Left lobe of liver (tissue), 2 donors: ENCODE data around the gene MKRN2. TPM values are rescaled to one million over a fixed set of nuclear protein-coding genes. Genes with fewer than 3 reads are reported as not detected.

Source experiments
- ATAC-seq: fragments of 200-7000 bp; cut with Tn5 transposase; one replicate; pipeline ENCODE4 v1.9.1; 2020; ENCODE audit warnings: mild to moderate bottlenecking, moderate library complexity
- DNase-seq: peaks from one replicate; pipeline ENCODE4 v3.0.0-alpha.2; 2020; ENCODE audit warnings: low spot score
- total RNA-seq: library from RNA; stranded (reverse); gene quantifications from one replicate; pipeline ENCODE4 v1.2.1, GENCODE V29; 2021
- donor health status: DM: no; HTN: no; CAD: no; lungs with moderate emphysema.
- donor health status: DM: no; HTN: yes; CAD: no.

Gene MKRN2
- total RNA-seq, 1 donor from 2014 or later: 11.3 TPM

DNA sequence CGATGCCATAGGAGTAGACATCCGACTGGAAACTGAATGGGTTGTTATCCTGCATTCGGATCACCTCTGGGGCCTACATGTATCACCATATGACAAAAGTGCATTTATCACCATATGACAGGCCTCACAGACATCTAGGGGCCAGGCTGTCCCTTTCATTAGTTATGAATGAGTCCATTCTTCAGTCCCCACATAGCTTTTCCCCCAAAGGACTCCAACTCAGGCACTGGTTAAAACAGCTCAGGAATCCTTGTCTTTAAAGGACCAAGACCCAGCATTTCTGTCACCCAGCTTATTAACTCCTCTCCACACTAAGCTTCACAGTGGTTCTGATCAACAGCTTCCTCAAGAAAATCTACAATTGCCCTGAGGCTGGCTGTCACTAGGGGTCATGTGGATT, 28.3 kb downstream of the MKRN2 start:
- ATAC-seq: no peak

DNA sequence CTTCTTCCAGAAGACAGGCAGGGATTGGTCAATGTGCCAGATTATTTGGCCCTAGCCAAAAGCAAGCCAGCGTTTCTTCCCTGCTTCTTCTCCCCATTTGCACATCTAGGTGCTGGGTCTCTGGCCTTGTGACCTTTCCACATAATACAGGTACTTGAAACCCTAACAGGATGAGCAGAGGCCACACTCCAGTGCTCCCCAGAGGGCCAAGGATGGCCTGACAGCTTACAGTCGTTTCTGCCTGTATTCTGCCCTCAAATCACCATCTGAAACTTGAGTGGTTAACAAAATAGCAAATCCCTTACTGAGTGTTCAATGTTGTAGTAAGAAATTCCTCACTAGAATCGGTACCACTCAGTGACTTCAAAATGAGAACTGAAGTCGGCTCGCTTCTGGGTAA, 29.1 kb downstream of the MKRN2 start:
- ATAC-seq (no peak), DNase-seq (no peak)

More for the DNA sequence above, 28.3 kb downstream of the MKRN2 start:
- DNase-seq: no peak

DNA sequence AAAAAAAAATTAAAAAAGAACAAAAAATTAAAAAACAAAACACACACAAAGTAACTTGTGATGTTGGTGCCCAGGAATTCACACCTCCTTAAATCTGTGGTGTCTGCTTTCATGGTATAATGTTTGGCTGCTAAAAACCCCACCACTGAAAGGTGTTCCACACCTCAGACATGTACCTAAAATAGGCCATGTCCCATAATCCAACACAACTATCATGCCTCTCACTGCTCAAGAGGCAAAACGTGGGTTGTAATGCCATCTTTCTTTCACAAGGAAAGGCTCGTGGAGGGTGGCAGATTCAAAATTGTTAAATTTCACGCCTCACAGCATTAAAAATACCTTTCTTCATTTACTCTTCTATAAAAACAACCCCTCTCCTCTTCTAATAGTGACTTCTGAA, 29.5 kb downstream of the MKRN2 start:
- DNase-seq (no peak), ATAC-seq (no peak)

DNA sequence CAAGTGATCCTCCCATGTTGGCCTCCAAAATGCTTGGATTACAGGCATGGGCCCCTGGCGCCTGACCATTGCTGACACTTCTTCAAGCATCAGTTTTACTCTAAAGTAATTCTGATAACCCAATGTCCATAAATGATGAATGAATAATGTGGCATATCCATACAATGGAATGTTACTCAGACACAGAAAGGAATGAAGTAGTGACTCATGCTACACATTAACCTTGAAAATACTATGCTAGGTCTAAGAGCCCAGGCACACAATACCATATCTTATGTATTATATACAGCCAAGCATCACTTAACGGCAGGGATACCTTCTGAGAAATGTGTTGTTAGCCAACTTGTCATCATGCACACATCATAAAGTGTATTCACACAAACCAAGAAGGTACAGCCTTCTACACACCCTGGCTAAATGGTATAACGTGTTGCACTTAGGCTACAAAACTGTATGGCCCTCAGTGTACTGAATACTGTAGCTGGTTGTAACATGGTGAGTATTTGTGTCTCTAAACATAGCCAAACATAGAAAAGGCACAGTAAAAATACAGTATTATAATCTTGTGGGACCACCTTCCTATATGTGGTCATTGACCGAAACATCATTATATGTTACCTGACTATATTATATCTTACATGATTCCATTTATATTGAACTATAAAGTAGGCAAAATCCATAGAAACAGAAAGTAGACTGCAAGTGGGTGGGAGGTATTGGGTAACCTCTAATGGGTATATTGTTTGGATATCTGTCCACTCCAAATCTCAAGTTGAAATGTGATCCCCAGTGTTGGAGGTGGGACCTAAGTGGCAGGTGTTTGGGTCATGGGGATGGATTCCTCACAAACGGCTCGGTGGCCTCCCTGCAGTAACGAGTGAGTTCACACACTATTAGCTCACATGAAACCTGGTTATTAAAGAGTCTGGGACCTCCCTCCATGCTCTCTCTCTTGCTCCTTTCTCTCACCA, 31.4 kb downstream of the MKRN2 start:
- ATAC-seq (no peak), DNase-seq (no peak)

DNA sequence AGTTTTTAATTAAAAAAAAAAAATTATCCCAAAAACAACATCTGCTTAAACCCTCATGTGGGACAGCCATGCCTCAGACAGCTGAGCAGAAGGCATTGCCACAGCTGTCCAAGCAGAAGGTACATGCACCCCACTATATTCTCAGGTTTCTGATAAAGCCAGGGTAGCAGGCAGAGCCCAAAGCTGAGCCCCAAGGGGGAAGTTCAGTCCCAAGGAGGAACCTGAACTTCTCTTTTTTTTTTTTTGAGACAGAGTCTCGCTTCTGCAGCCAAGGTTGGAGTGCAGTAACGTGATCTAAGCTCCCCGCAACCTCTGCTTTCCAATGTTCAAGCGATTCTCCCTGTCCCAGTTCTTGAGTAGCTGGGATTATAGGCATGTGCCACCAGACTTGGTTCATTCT, 33.2 kb downstream of the MKRN2 start:
- no peak for DNase-seq
- ATAC-seq: no peak

DNA sequence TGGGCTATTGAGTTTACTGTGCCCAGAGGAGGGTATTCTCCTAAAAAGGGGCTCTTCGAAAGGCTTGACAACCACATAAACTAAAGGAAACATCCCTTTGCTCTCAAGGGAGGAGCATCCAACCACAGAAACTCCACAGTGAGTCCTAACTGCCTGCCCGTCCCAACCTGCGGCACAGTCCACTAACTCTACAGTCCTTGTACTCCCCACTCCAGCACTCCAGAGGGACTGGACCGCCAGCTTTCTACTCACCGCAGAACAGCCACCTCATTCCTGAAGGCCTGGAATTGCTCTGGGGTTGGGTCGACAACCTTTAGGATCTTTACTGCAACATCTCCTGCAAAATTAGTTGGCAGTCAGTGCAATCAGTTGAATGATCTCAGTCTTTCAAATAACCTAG, 34.6 kb downstream of the MKRN2 start:
- no peak for ATAC-seq
- no peak for DNase-seq

DNA sequence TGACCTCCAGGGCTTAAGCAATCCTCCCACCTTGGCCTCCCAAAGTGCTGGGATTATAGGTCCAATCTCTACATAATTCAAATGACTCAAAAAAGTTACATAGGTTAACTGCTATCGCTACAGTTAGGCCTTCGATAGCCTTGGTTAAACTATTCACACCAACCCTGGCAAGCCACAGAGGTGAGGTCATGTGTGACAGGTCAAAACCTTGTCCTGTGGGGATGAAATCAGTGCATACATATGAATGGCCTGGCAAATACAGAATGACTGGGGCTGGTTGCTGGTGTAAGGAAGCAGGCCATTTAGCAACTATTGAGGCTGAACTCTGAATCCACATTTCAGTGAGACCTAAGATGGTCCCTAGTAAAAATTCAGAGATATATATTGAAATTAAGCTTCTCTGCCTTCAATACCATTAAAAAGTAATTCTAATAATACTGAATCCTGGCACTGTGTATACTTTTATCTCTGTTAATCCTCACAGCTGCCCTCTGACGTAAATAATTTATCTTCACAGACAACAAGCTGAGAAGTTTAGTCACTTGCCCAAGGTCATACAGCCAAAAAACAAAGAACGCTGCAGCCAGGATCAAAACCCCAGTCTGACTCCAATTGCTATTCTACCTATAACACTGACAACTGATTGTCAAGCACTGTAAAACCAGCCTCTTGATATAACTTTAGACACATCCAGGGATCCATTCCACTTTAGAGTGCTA, 35.3 kb downstream of the MKRN2 start:
- DNase-seq: no peak
- ATAC-seq: peak; percentile 80

DNA sequence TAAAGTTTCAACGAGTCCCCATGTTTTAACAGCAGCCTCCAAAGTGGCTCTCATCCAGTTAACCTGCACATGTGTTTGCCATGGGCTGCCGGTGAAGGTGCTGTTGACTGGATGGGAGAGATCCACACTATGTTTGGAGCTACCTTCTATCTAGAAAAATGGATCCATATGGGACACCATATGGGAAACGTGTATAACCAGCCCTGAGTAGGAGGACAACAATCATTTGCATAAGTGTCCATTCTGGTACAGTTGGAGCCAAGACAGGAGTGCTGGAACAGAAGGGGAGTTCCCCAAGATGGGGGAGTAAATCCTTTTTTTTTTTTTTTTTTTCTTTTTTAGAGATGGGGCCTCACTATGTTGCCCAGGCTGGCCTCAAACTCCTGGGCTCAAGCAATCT, 36.6 kb downstream of the MKRN2 start:
- ATAC-seq: no peak

DNA sequence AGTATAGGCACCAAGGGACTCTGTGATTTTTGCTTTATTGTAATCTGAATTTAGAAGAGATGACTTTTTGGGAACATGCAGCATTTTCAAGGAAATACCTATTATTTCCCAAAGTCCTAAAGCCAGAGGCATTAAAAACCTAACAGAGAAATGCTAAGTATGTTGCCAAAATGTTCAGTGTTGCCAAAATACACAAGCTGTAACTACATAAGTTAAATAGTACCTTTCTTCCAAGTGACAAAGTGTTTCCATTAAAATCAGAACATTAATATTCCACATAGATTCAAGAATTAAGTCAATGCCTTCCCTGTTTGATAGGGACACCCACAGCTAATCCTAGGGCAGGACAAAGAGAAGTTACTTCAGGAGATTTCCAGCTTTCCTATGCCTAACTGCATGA, 42.0 kb downstream of the MKRN2 start:
- DNase-seq (no peak), ATAC-seq (peak; percentile 73)

More for the DNA sequence above, 36.6 kb downstream of the MKRN2 start:
- DNase-seq: no peak

DNA sequence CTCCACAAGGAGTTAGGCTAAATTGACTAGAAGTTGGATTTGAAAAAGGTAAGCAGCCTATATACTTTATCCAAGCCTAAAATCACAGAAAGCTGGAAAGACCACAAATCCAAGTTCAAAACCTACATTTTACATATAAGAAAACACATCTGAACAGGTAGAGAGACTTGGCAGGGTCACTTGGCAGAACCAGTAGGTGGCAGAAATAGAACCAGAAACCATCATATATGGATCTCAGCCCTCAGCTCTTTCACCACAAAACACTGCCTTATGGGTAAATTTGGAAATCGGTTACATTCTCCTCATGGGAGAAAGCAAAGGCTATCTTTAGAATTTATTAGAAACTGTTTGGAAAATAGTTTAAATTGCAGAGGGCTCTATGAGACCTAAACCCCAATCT, 44.2 kb downstream of the MKRN2 start:
- no peak for DNase-seq
- ATAC-seq: peak; percentile 46

DNA sequence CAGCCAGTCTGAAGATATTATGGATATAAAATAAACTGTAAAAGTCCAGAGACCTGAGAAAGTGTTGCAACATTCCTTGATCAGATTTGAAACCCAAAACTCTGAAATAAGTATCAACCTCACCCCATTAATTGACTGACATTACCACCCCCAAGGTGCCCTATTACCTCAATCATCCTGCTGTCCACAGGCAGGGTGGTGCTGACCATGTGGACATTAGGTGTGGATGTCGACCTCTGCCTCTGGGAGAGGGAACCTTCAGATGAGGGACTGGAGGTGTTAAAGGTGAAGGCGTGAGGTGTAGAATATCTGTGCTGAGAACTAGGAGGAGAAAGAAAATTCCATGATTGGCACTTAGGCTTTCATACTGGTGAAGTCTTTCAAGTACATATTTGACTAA, 47.1 kb downstream of the MKRN2 start:
- DNase-seq (no peak), ATAC-seq (peak; percentile 57)

DNA sequence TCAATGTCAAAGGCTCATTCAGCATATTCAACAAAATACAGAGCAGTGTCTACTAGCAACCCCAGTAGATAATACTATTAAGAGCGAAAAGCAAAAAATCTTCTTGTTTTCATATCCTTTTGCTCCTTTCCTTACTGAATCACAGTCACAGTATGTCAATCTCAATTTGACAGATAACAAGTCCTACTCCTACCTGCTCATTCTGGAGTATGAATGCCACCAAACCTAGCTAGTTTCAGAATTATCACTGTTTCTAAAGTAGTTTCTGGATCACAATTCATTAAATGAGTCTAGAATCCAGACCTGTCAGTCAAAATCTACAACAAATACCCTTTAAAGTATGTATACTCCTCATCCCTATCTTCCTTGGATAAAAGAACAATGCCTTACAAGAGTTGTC, 51.5 kb downstream of the MKRN2 start:
- DNase-seq (no peak), ATAC-seq (no peak)

DNA sequence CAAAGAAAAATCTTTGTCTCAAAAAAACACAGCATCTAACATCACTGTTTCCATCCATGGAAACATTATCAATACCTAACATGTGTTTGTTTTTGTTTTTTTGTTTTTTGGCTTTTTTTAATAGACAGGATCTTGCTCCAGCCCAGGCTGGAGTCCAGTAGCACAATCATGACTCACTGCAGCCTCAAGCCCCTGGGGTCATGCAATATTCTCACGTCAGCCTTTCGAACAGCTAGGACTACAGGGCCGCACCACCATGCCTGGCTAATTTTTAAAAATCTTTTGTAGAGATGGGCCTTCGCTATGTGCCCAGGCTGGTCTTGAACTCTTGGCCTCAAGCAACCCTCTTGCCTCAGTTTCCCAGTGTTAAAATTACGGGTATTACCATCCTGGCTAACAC, 54.2 kb downstream of the MKRN2 start:
- ATAC-seq: no peak
- DNase-seq: no peak

DNA sequence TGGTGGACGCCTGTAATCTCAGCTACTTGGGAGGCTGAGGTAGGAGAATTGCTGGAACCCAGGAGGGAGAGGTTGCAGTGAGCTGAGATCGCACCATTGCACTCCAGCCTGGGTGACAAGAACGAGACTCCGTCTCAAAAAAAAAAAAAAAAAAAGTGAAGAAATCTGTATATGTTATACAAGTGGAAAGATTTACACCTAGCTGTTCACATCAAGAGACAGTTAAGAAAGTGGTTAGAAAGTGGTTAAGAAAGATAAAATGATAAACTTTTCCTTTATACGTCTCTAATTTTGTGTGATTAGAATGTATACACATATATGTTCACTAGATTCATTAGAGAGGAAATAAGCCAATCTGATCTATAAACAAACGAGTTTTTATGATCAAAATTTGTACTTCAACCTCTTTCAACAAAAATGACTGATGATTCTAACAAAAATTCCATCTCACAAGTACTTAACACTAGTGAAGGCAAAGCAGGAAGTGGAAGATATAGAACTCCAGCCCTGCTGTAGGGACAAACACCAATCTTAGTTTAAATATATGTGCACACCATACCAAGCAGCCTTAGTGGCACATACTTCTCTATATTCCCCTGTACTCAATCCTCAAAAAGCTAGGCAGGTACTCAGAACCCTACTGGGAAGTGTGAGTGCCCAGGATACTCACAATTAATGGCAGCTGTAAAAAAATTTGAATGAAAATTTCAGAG, 55.8 kb downstream of the MKRN2 start:
- ATAC-seq: no peak
- no peak for DNase-seq

DNA sequence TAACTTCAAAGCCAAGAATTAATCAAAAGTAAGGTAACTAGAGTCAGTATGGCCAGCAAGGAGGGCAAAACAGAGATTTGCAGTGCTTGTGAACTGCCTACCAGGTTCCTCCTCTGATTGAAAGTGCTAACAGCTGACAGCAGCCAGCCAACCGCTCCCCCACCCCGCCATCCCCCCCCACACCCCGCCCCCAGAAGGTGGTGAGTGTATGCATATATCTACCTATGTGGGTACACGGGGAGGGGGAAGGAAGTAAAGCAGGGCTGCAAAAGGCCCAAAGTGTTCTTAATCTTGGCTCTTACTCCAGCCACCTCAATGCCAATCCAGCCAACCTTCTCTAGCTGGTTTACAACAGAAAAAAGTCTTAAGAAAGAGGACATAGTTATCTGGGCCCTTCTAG, 56.4 kb downstream of the MKRN2 start:
- DNase-seq: no peak
- ATAC-seq: no peak

DNA sequence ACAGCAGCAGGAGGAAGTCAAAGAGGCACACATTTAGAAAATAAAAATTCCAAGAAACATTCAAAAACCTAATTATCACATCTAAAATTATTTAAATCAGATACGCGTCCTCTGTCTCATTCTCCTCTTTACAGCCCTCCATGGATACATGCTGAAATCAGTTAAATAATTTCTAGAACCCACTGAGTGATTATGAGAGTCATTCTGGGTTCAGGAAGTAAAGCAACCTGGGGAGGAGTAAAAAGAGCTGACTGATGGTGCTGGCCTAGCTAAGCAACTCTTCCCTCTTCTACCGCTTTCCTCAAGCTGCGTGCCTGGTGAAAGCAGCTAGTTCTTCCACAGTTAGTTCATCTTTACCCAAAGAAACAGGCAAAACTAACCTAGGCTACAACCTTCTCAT, 58.4 kb downstream of the MKRN2 start:
- DNase-seq (no peak), ATAC-seq (no peak)

DNA sequence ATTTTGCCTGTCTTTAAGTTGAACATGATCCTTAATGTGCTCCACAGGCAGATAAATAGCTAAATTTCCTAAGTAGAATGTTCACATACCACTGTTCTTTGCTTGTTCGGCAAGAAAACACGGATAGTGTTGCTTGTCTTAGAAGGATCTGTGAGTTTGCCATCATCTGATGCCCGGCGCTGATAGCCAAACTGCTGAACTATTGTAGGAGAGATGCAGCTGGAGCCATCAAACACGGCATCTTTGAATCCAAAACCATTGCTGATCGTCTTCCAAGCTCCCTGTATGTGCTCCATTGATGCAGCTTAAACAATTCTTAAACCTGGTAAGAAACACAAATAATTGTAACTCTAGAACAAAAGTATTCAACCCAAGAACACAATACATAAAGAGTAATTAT, 61.5 kb downstream of the MKRN2 start:
- no peak for ATAC-seq

DNA sequence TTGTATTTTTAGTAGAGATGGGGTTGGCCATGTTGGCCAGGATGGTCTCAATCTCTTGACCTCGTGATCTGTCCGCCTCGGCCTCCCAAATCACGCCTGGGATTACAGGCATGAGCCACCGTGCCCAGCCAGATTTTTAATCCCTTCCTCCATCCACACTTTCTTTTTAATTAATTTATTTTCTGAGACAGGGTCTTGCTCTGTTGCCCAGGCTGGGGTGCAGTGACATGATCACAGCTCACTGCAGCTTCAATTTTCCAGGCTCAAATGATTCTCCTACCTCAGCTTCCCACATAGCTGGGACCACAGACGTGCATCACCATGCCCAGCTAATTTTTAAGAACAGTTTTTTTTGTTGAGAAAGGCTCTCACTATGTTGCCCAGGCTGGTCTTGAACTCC, 63.4 kb downstream of the MKRN2 start:
- ATAC-seq (no peak), DNase-seq (no peak)

More for the DNA sequence above, 61.5 kb downstream of the MKRN2 start:
- DNase-seq: no peak

DNA sequence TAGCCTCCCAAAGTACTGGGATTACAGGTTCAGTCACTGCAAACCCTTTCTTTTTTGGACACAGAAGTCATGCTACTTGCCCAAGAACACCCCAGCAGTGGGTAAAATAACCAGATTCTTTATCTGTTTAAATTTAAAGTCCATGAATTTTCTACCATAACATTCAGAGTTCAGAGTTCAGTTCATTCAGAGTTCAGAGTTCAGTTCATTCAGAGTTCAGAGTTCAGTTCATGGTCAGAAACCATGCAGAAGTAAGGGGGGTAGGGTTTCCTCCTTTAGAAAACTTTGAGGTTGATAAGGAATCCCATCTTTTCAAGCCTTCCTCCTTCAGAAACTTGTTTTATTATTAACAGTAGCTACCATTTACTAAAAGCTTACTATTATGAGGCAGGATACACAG, 63.8 kb downstream of the MKRN2 start:
- ATAC-seq: peak; percentile 74

DNA sequence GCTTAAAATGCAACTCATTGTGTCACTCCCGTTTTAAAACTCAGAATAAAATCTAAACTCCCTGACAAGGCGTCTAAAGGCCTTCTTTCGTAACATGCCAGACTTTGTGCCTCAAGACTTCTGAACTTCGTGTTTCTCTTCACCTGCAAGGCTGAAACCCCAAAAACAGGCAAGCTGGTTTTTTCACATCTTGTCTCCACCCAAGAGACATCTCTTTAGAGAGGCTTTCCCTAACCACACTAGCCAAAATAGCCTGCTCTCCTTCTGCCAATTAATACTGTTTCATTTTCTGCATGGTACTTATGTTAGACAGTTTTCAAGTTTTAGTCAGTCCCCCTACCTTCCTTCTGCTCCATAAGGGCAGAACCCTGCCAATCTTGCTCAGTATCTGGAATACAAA, 65.4 kb downstream of the MKRN2 start:
- DNase-seq (no peak), ATAC-seq (no peak)

More for the DNA sequence above, 63.8 kb downstream of the MKRN2 start:
- no peak for DNase-seq

DNA sequence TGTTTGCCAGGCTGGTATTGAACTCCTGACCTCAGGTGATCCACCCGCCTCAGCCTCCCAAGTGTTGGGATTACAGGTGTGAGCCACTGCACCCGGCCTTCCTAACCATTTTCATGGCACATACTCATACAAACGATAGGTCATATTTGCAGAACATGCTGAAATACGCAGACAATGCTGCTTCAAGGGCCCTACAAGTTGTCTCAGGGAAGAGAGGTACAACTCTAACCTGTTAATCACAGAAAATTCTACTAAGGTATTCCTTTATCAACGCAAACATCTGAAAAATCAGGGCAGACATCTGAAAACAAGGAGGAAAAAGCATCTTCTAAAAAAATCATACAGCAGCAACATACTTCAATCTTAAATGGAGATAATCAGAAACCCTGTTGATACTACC, 67.2 kb downstream of the MKRN2 start:
- no peak for DNase-seq
- peak; percentile 5 for ATAC-seq
